ENCODE measurements around the gene TMEM45B. TPM values are rescaled to one million over a fixed set of nuclear protein-coding genes. Genes with fewer than 3 reads are reported as not detected.
A peak's percentile ranks its signal among the peaks of the same experiment; 100 is the strongest.

TMEM45B gene
- total and polyA plus RNA-seq, 2 of the 13 experiments (the other 11 are each of a cell fraction or from before 2014, with no cell fraction given), result 29.1 to 181 TPM

- TF ChIP-seq ZNF609 (CRISPR knock-in tag; IDR thresholded peaks at IDR 0.05; ENCODE audit: borderline replicate concordance), result peak; percentile 95
- TF ChIP-seq BCL6 (CRISPR knock-in tag; IDR thresholded peaks at IDR 0.05), result peak; percentile 63; the same call in 1 of the 2 replicates
- TF ChIP-seq YEATS2 (CRISPR knock-in tag; IDR thresholded peaks at IDR 0.05; ENCODE audit: borderline replicate concordance), result no peak
- peak; percentile 26; the same call in 1 of the 2 replicates for TF ChIP-seq ETV5 (CRISPR knock-in tag; IDR thresholded peaks at IDR 0.05; ENCODE audit: borderline replicate concordance)
- TF ChIP-seq HOMEZ (CRISPR knock-in tag; IDR thresholded peaks at IDR 0.05; ENCODE audit: low read depth), result peak; percentile 48; the same call in 1 of the 2 replicates
- TF ChIP-seq ZMYM4 (CRISPR knock-in tag; IDR thresholded peaks at IDR 0.05), result peak; percentile 45; the same call in 1 of the 2 replicates
- peak; percentile 73 for TF ChIP-seq NCOA2 (CRISPR knock-in tag; IDR thresholded peaks at IDR 0.05)
- no peak for TF ChIP-seq TBP (CRISPR knock-in tag; IDR thresholded peaks at IDR 0.05)
- no peak for TF ChIP-seq RFXANK (CRISPR knock-in tag; IDR thresholded peaks at IDR 0.05)
- no peak for TF ChIP-seq NONO (IDR thresholded peaks at IDR 0.05)
- peak; percentile 54; the same call in 1 of the 2 replicates for TF ChIP-seq NONO (CRISPR knock-in tag; conservative IDR thresholded peaks at IDR 0.05)
- peak; percentile 79; the same call in 1 of the 2 replicates for TF ChIP-seq ZNF503 (CRISPR knock-in tag; IDR thresholded peaks at IDR 0.05)
- TF ChIP-seq FOSL2 (CRISPR knock-in tag; IDR thresholded peaks at IDR 0.05), result peak; percentile 13; the same call in 1 of the 2 replicates
- TF ChIP-seq ZNF496 (CRISPR knock-in tag; IDR thresholded peaks at IDR 0.05; ENCODE audit: insufficient replicate concordance), result no peak
- no peak for TF ChIP-seq ZFP36L2 (CRISPR knock-in tag; IDR thresholded peaks at IDR 0.05)
- TF ChIP-seq EP300 (IDR thresholded peaks at IDR 0.05; ENCODE audit: low read depth in 2 of 2, low read length in 2 of 2), result peak in 1 of 2 experiments; percentile 69; a peak in 2 of 4 replicates
- TF ChIP-seq EP300 (CRISPR knock-in tag; IDR thresholded peaks at IDR 0.05; ENCODE audit: borderline replicate concordance), result 0 out of 2 replicates have a peak, but pooled peaks have one; percentile 10
- no peak for TF ChIP-seq ZNF615 (CRISPR knock-in tag; IDR thresholded peaks at IDR 0.05; ENCODE audit: borderline replicate concordance)
- TF ChIP-seq NFRKB (IDR thresholded peaks at IDR 0.05), result no peak
- TF ChIP-seq TCF12 (IDR thresholded peaks at IDR 0.05), result no peak
- TF ChIP-seq TCF12 (CRISPR knock-in tag; IDR thresholded peaks at IDR 0.05), result 0 out of 2 replicates have a peak, but pooled peaks have one; percentile 41
- peak; percentile 34; the same call in 1 of the 2 replicates for TF ChIP-seq FOXJ3 (CRISPR knock-in tag; IDR thresholded peaks at IDR 0.05; ENCODE audit: borderline replicate concordance)
- TF ChIP-seq ELF3 (CRISPR knock-in tag; IDR thresholded peaks at IDR 0.05), result peak; percentile 55
- no peak for TF ChIP-seq MBD4 (IDR thresholded peaks at IDR 0.05; ENCODE audit: borderline replicate concordance, low read length)
Observed at GRCh38 chr11:129791515-129791914, 24.1 kb upstream of the TMEM45B start (continued).
